ENCODE measurements around the gene RPA4.

DNA sequence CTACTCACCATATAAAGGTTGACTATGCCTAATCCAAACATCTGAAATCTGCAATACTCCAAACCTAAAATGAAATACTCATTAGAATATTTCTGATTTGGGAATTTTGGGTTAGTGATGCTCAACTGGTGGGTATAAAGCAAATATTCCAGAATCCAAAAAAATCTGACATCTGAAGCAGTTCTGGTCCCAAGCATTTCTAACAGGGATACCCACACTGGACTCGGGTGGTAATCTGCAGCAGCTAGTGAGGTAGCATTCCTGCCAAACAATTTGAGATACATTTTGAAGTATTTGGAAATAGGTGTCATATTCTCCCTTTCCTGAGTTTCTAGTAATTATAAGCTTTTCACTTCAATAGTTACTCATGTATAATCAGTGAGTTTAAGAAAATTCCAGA lies 49.6 kb upstream of the RPA4 start:
- TF ChIP-seq, protein P1, sequence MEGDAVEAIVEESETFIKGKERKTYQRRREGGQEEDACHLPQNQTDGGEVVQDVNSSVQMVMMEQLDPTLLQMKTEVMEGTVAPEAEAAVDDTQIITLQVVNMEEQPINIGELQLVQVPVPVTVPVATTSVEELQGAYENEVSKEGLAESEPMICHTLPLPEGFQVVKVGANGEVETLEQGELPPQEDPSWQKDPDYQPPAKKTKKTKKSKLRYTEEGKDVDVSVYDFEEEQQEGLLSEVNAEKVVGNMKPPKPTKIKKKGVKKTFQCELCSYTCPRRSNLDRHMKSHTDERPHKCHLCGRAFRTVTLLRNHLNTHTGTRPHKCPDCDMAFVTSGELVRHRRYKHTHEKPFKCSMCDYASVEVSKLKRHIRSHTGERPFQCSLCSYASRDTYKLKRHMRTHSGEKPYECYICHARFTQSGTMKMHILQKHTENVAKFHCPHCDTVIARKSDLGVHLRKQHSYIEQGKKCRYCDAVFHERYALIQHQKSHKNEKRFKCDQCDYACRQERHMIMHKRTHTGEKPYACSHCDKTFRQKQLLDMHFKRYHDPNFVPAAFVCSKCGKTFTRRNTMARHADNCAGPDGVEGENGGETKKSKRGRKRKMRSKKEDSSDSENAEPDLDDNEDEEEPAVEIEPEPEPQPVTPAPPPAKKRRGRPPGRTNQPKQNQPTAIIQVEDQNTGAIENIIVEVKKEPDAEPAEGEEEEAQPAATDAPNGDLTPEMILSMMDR (optimal IDR thresholded peaks at IDR 0.05 in 1 of 3, IDR thresholded peaks at IDR 0.05 in 1 of 3, conservative IDR thresholded peaks at IDR 0.05 in 1 of 3; ENCODE audit: extremely low read depth in 1 of 3, insufficient read depth in 2 of 3, low read length in 3 of 3) = no peak
- no peak for TF ChIP-seq EZH2 (IDR thresholded peaks at IDR 0.05; ENCODE audit: low read length)

Measured in keratinocyte (primary cell).